Psoas muscle (tissue), 8 donors: ENCODE results near the gene SH3TC1. TPM values are rescaled to one million over a fixed set of nuclear protein-coding genes. Genes with fewer than 3 reads are reported as not detected.

Experiments used
- ATAC-seq, 4 donors: fragments of 200-7000 bp; cut with Tn5 transposase; one replicate each; pipeline ENCODE4 v1.9.1; 2020; ENCODE audit warnings: moderate library complexity in 3 of 4, mild to moderate bottlenecking in 2 of 4
- DNase-seq, 2 donors: peaks; one replicate each; pipeline ENCODE4 v3.0.0-alpha.2; 2020
- H3K27ac ChIP-seq: fragments of 200-600 bp; one replicate; pipeline ENCODE4 v1.8.0; 2022
- H3K27me3 ChIP-seq, 3 donors: fragments of 200-600 bp in 1 of 3; one replicate each; pipeline versions ENCODE4 v1.6.1 to v1.8.0; 2013 to 2022; ENCODE audit warnings: low read length in 2 of 3, mild to moderate bottlenecking in 2 of 3, moderate library complexity in 1 of 3; ENCODE audit not compliant: insufficient read depth in 3 of 3
- H3K36me3 ChIP-seq, 2 donors: fragments of 200-600 bp in 1 of 2; one replicate each; pipeline versions ENCODE4 v1.6.1 to v1.8.0; 2013 to 2022; ENCODE audit warnings: low read depth in 1 of 2, mild to moderate bottlenecking in 1 of 2, moderate library complexity in 1 of 2; ENCODE audit not compliant: insufficient read depth in 1 of 2
- H3K4me1 ChIP-seq: fragments of 200-600 bp; one replicate; pipeline ENCODE4 v1.8.0; 2022
- H3K4me3 ChIP-seq: fragments of 200-600 bp; one replicate; pipeline ENCODE4 v1.8.0; 2022; ENCODE audit warnings: mild to moderate bottlenecking
- H3K9me3 ChIP-seq: fragments of 200-600 bp; one replicate; pipeline ENCODE4 v1.8.0; 2022
- CTCF ChIP-seq: fragments of 200-600 bp; IDR thresholded peaks from one replicate; pipeline ENCODE4 v1.8.0; 2022; ENCODE audit warnings: antibody characterized with exemption
- WGBS, 3 donors: extraction: QIAGEN DNeasy Blood & Tissue Kit; methylation state at CpG; one replicate each; pipeline versions ENCODE4 v1.1.6 to v1.1.7; 2013; 5-methylcytosine and 5-hydroxymethylcytosine counted together
- intact Hi-C, 2 donors: fragments of 100-400 bp; cut with DNase I; formaldehyde crosslinking; loops; one replicate each; pipeline versions ENCODE4 v1.11.0 to v1.14.2; 2022
- polyA plus RNA-seq, 3 donors: library from polyadenylated mRNA; stranded (reverse); fragments of 200-250 nt; gene quantifications; one replicate each; pipeline ENCODE4 v1.2.3, GENCODE V29; 2013
- total RNA-seq, 4 donors: library from RNA; stranded (reverse); fragmentation: NEBNext Ultra II Directional in 2 of 4; extraction: Animal tissue kit (Norgen Biotek cat#: 25700) in 2 of 4; gene quantifications; one replicate each; pipeline versions ENCODE4 v1.2.1 to v1.2.4, GENCODE V29; 2021 to 2023
- donor health status: healthy with polysubstance abuse.
- donor health status: DM: no; HTN: no; CAD: no; lungs with moderate emphysema.
- donor health status: Bipolar disorder and iron deficiency.
- donor health status: healthy.
- donor health status: DM: yes; HTN: yes; CAD: no.
- donor health status: DM: no; HTN: no; CAD: no.
- donor health status: DM: no; HTN: no; CAD: no.
- donor health status: DM: yes; HTN: yes; CAD: no.

SH3TC1 gene
- total and polyA plus RNA-seq, 7 donors, result 1.9 to 7.9 (median 4.7) TPM

- no peak overlapping the region for H3K27ac ChIP-seq
- peak in 1 of 2 donors; percentile 41 for DNase-seq
These were observed 32.5 kb downstream of the SH3TC1 start for GRCh38 chr4:8231551-8232049.

GRCh38 chr4:8232748-8233147, 33.7 kb downstream of the SH3TC1 start:
- DNase-seq (no peak), ATAC-seq (no peak)
- Histone ChIP-seq H3K4me3 (no peak overlapping the region), H3K27me3 (no peaks in the 10 kb centered on the region), H3K36me3 (peaks cover 0 to 17% of the 10 kb centered on the region in 2 donors), H3K9me3 (no peaks in the 10 kb centered on the region), H3K4me1 (peaks cover 13% of the 10 kb centered on the region), H3K27ac (no peak overlapping the region)
- TF ChIP-seq CTCF, result no peak
- WGBS, 3 donors, result 94 to 98% (median 96%) methylated on average over 11 of the region's 11 CpGs
- intact Hi-C loops, result no loop called here

More at GRCh38 chr4:8231551-8232049, 32.5 kb downstream of the SH3TC1 start:
- H3K36me3 ChIP-seq, result peaks cover 0 to 16% of the 10 kb centered on the region in 2 donors
- H3K9me3 ChIP-seq, result no peaks in the 10 kb centered on the region
- ATAC-seq, result no peak
- no peaks in the 10 kb centered on the region for H3K27me3 ChIP-seq
- no peak for TF ChIP-seq CTCF
- H3K4me1 ChIP-seq, result peaks cover 13% of the 10 kb centered on the region
- 81 to 95% (median 92%) methylated on average over 21 of the region's 21 CpGs for WGBS, 3 donors
- intact Hi-C loops, result no loop called here
- no peak overlapping the region for H3K4me3 ChIP-seq

GRCh38 chr4:8233672-8234484, 34.8 kb downstream of the SH3TC1 start:
- intact Hi-C loops, result no loop called here
- no peak for TF ChIP-seq CTCF
- Histone ChIP-seq H3K4me3 (no peak overlapping the region), H3K27me3 (no peaks in the 10 kb centered on the region), H3K27ac (no peak overlapping the region), H3K4me1 (peaks cover 2% of the 10 kb centered on the region), H3K36me3 (peaks cover 0 to 17% of the 10 kb centered on the region in 2 donors), H3K9me3 (no peaks in the 10 kb centered on the region)
- ATAC-seq (no peak), DNase-seq (no peak)
- 94 to 97% (median 96%) methylated on average over 4 of the region's 4 CpGs for WGBS, 3 donors

GRCh38 chr4:8234715-8235114, 35.6 kb downstream of the SH3TC1 start:
- H3K9me3 ChIP-seq, result no peaks in the 10 kb centered on the region
- H3K27ac ChIP-seq, result no peak overlapping the region
- peaks cover 0 to 17% of the 10 kb centered on the region in 2 donors for H3K36me3 ChIP-seq
- TF ChIP-seq CTCF, result no peak
- DNase-seq (no peak), ATAC-seq (no peak)
- WGBS, 3 donors, result 63 to 81% (median 77%) methylated on average over 1 of the region's 1 CpG
- intact Hi-C loops, result no loop called here
- H3K4me1 ChIP-seq, result no peaks in the 10 kb centered on the region
- no peak overlapping the region for H3K4me3 ChIP-seq
- no peaks in the 10 kb centered on the region for H3K27me3 ChIP-seq
